HL-60 (cell line): ENCODE data around the gene NDE1.

ENCODE experiments used
- POLR2AphosphoS5 ChIP-seq: IDR thresholded peaks from 2 replicates; pipeline ENCODE4 v1.6.1; 2012; ENCODE audit warnings: low read depth
- TF ChIP-seq, protein P1 (sequence below): IDR thresholded peaks from one replicate; pipeline ENCODE4 v1.5.1; 2011; ENCODE audit warnings: low read length, control low read depth, inconsistent platforms; ENCODE audit not compliant: insufficient read depth
- TF ChIP-seq, protein P2 (sequence below): IDR thresholded peaks from 2 replicates; pipeline ENCODE4 v1.6.1; 2012; ENCODE audit warnings: low read depth; ENCODE audit not compliant: insufficient replicate concordance

DNA sequence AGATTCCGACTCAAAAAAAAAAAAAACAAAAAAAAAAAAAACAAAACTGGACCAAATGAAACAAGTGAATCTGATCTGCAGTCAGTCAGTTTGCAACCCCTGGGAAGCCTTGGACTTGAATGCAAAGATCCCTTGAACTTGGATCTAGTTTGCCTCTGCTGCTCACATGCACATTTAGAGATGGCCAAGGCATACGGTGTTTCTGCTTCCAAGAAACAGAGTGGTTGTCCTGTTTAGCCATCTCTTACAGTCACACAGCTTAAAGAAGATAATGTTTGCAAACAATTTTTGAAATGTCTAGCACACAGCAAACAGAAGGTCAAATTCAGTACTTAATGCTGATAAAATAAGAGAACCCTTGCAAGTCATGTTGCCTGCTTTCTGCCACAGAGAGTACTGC lies 4.5 kb downstream of the NDE1 start:
- TF ChIP-seq, protein P1, sequence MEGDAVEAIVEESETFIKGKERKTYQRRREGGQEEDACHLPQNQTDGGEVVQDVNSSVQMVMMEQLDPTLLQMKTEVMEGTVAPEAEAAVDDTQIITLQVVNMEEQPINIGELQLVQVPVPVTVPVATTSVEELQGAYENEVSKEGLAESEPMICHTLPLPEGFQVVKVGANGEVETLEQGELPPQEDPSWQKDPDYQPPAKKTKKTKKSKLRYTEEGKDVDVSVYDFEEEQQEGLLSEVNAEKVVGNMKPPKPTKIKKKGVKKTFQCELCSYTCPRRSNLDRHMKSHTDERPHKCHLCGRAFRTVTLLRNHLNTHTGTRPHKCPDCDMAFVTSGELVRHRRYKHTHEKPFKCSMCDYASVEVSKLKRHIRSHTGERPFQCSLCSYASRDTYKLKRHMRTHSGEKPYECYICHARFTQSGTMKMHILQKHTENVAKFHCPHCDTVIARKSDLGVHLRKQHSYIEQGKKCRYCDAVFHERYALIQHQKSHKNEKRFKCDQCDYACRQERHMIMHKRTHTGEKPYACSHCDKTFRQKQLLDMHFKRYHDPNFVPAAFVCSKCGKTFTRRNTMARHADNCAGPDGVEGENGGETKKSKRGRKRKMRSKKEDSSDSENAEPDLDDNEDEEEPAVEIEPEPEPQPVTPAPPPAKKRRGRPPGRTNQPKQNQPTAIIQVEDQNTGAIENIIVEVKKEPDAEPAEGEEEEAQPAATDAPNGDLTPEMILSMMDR: no peak
- TF ChIP-seq POLR2AphosphoS5: no peak
- TF ChIP-seq, protein P2, sequence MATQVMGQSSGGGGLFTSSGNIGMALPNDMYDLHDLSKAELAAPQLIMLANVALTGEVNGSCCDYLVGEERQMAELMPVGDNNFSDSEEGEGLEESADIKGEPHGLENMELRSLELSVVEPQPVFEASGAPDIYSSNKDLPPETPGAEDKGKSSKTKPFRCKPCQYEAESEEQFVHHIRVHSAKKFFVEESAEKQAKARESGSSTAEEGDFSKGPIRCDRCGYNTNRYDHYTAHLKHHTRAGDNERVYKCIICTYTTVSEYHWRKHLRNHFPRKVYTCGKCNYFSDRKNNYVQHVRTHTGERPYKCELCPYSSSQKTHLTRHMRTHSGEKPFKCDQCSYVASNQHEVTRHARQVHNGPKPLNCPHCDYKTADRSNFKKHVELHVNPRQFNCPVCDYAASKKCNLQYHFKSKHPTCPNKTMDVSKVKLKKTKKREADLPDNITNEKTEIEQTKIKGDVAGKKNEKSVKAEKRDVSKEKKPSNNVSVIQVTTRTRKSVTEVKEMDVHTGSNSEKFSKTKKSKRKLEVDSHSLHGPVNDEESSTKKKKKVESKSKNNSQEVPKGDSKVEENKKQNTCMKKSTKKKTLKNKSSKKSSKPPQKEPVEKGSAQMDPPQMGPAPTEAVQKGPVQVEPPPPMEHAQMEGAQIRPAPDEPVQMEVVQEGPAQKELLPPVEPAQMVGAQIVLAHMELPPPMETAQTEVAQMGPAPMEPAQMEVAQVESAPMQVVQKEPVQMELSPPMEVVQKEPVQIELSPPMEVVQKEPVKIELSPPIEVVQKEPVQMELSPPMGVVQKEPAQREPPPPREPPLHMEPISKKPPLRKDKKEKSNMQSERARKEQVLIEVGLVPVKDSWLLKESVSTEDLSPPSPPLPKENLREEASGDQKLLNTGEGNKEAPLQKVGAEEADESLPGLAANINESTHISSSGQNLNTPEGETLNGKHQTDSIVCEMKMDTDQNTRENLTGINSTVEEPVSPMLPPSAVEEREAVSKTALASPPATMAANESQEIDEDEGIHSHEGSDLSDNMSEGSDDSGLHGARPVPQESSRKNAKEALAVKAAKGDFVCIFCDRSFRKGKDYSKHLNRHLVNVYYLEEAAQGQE: no peak
